ENCODE data around the gene PITX3.

- TF ChIP-seq EZH2 (IDR thresholded peaks at IDR 0.05; ENCODE audit: insufficient read depth, poor library complexity, severe bottlenecking) (no peak), EZH2phosphoT487 (IDR thresholded peaks at IDR 0.05; ENCODE audit: insufficient read depth, low read depth) (no peak)
Observed at GRCh38 chr10:102191956-102192355, 49.4 kb downstream of the PITX3 start.

Data from GM23248 (cell line).